SHP77 (cell line): Measurements from ENCODE around the gene CDKAL1.

Experiments used
- DNase-seq, 2 experiments: peaks; one replicate each; lab custom pipeline; 2025; lab: John Stamatoyannopoulos, UW

The CDKAL1 gene

GRCh38 chr6:20965276-20965675, 431.0 kb downstream of the CDKAL1 start:
- DNase-seq: no peak

- DNase-seq: no peak
Observed at GRCh38 chr6:20965915-20966314, 431.7 kb downstream of the CDKAL1 start.

- DNase-seq: no peak
Observed at GRCh38 chr6:20969551-20969950, 435.3 kb downstream of the CDKAL1 start.

GRCh38 chr6:20976391-20976918, 442.2 kb downstream of the CDKAL1 start:
- DNase-seq: no peak

GRCh38 chr6:20978151-20978614, 443.9 kb downstream of the CDKAL1 start:
- DNase-seq: no peak

GRCh38 chr6:20979076-20979475, 444.8 kb downstream of the CDKAL1 start:
- DNase-seq: no peak

- no peak for DNase-seq
Observed at GRCh38 chr6:20983961-20984360, 449.7 kb downstream of the CDKAL1 start.

- DNase-seq: no peak
Observed at GRCh38 chr6:20985821-20986220, 451.6 kb downstream of the CDKAL1 start.

- no peak for DNase-seq
Observed at GRCh38 chr6:20991910-20992309, 457.7 kb downstream of the CDKAL1 start.

- DNase-seq: no peak
Observed at GRCh38 chr6:20996099-20996498, 461.8 kb downstream of the CDKAL1 start.

- DNase-seq: no peak
Observed at GRCh38 chr6:20997143-20997769, 463.0 kb downstream of the CDKAL1 start.

GRCh38 chr6:20997770-20998147, 463.5 kb downstream of the CDKAL1 start:
- no peak for DNase-seq

GRCh38 chr6:20998748-20999448, 464.6 kb downstream of the CDKAL1 start:
- no peak for DNase-seq

GRCh38 chr6:21000331-21000801, 466.1 kb downstream of the CDKAL1 start:
- DNase-seq: no peak

- no peak for DNase-seq
Observed at GRCh38 chr6:21001736-21002135, 467.5 kb downstream of the CDKAL1 start.

- DNase-seq: peak in 1 of 2 experiments; percentile 2
Observed at GRCh38 chr6:21003780-21004541, 469.7 kb downstream of the CDKAL1 start.

- DNase-seq: no peak
Observed at GRCh38 chr6:21005816-21006570, 471.7 kb downstream of the CDKAL1 start.

- no peak for DNase-seq
Observed at GRCh38 chr6:21019614-21020013, 485.4 kb downstream of the CDKAL1 start.

GRCh38 chr6:21022343-21023107, 488.3 kb downstream of the CDKAL1 start:
- peak; percentile 87 to 88 for DNase-seq

- no peak for DNase-seq
Observed at GRCh38 chr6:21023210-21023609, 489.0 kb downstream of the CDKAL1 start.

GRCh38 chr6:21024616-21025015, 490.4 kb downstream of the CDKAL1 start:
- DNase-seq: no peak
